ENCODE measurements around the gene RAD9A. TPM values are rescaled to one million over a fixed set of nuclear protein-coding genes. Genes with fewer than 3 reads are reported as not detected.

The RAD9A gene
- total RNA-seq, 1 experiment from 2014 or later: 20.9 TPM

DNA sequence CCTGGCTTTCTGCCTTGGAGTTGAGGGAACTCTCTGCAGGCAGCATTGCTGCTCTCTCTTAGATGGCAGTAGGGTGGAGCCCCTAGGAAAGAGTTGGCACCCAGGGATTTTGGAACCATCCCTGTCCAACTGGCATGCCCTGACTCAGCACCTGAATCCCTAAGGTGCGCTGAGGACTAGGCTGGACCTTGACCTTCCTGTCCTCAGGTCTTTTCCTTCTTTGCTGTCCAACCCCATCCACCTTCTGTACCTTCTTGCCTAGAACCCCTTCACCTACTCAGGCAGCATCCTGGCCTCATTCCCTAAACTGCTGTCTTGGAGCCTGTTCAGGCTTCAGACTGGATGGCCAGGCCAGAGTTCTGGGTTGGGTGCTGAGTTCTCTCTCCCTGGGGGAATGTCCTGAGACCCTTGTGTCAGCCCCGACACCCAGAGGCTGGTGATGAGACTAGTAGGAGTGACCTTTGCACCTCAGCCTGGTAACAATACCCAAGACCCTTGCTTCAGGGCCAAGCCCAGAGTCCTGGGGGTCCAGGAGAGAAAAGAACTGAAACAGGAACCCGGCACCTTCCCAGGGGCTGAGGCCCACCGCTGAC, 35.9 kb upstream of the RAD9A start:
- 0 out of 5 replicates have a peak overlapping the region, but pooled peaks of 1 of the 2 experiments have one; percentile 17 for H3K4me3 Mint-ChIP-seq
- no peak overlapping the region for H2BK12ac ChIP-seq (ENCODE audit: insufficient read length, low read depth, low read length)
- no peaks in the 10 kb centered on the region for H3K79me2 ChIP-seq (ENCODE audit: insufficient read depth, low read length)
- no peak overlapping the region for H3K27ac ChIP-seq (ENCODE audit: insufficient read length, low read depth, low read length)
- no peak overlapping the region for H4K91ac ChIP-seq (ENCODE audit: insufficient read length, low read depth, low read length)
- no peaks in the 10 kb centered on the region for H3K27me3 ChIP-seq (ENCODE audit: insufficient read depth, low read length)
- peaks cover 37 to 47% of the 10 kb centered on the region in 2 experiments for H3K4me1 Mint-ChIP-seq
- no peak overlapping the region for H2AFZ ChIP-seq (ENCODE audit: low read length)
- H2BK15ac ChIP-seq (ENCODE audit: low read depth, low read length): no peak overlapping the region
- no peak overlapping the region for H3K56ac ChIP-seq (ENCODE audit: insufficient read length, low read depth, low read length)
- no peak overlapping the region for H4K8ac ChIP-seq (replicated peaks; ENCODE audit: insufficient read length, low read depth, low read length)
- H2BK20ac ChIP-seq (ENCODE audit: low read depth, low read length, poor library complexity, severe bottlenecking): no peak overlapping the region
- H3K9me3 ChIP-seq (ENCODE audit: control insufficient read depth, low read depth, low read length): no peaks in the 10 kb centered on the region
- no peak overlapping the region for H3K9ac ChIP-seq (ENCODE audit: extremely low read depth, insufficient read length, low read length)
- no peak overlapping the region for H2AK5ac ChIP-seq (ENCODE audit: insufficient read length, low read length)
- no peaks in the 10 kb centered on the region for H3K79me1 ChIP-seq (ENCODE audit: insufficient read depth, low read depth, low read length, poor library complexity, severe bottlenecking)
- no peak overlapping the region for H3K4ac ChIP-seq (ENCODE audit: low read depth, low read length)
- H4K5ac ChIP-seq (ENCODE audit: insufficient read length, low read depth, low read length): no peak overlapping the region
- no peak overlapping the region for H2BK120ac ChIP-seq (ENCODE audit: low read depth, low read length, poor library complexity, severe bottlenecking)
- H3K14ac ChIP-seq (ENCODE audit: insufficient read depth, low read length): no peak overlapping the region
- H3K4me2 ChIP-seq (ENCODE audit: insufficient read depth, insufficient read length, low read length): no peak overlapping the region
- H3T11ph ChIP-seq (ENCODE audit: low read length): no peak overlapping the region
- H3K23ac ChIP-seq (ENCODE audit: insufficient read length, low read depth, low read length): no peak overlapping the region
- no peaks in the 10 kb centered on the region for H3K9me3 Mint-ChIP-seq
- no peak overlapping the region for H3K18ac ChIP-seq (ENCODE audit: insufficient read length, low read depth, low read length)
- no peaks in the 10 kb centered on the region for H3K4me1 ChIP-seq (ENCODE audit: insufficient read depth, low read length)
- H3K27me3 Mint-ChIP-seq (ENCODE audit: low read depth): peaks cover 19% of the 10 kb centered on the region
- no CpG with 5 or more reads among the region's 4 CpGs for WGBS (ENCODE audit: extremely low coverage, insufficient read length, low lambda C conversion rate)
- no peak for TF ChIP-seq CTCF (conservative IDR thresholded peaks at IDR 0.05)
- H3K36me3 Mint-ChIP-seq (ENCODE audit: insufficient read depth in 1 of 3, low read depth in 3 of 3): no peaks in the 10 kb centered on the region
- peaks cover 14% of the 10 kb centered on the region for H3K23me2 ChIP-seq (ENCODE audit: insufficient read length, low read depth, low read length, poor library complexity, severe bottlenecking)
- no peaks in the 10 kb centered on the region for H4K20me1 ChIP-seq (ENCODE audit: control insufficient read depth, insufficient read depth, insufficient read length)
- H2BK5ac ChIP-seq (ENCODE audit: insufficient read length, low read length): no peak overlapping the region
- no peak overlapping the region for H3K27ac Mint-ChIP-seq
- no peak for DNase-seq

Measured in H9 (cell line).